ENCODE measurements around the gene AFF3. TPM values are rescaled to one million over a fixed set of nuclear protein-coding genes. Genes with fewer than 3 reads are reported as not detected.

The AFF3 gene
- total RNA-seq, 1 experiment from 2014 or later, result not detected

DNA sequence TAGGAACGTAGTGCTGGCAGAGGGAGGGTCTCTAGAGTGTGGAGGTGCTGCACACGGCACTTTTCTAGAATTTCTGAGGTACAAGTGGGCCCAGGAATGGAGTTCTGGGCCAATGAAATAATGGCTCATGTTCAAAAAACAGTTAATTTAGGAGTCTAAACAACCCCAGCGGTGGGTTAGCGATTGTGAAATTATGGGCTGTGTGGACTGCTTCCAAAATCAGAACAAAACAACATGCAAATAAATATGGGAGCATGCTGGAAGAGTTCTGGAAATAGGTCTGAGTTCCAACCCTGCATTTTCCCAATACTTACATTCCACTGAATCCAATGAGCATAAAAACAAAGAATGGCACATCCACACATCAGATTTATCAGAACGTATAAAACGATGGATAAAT, 317.6 kb downstream of the AFF3 start:
- DNase-seq, result no peak
- peaks cover 45% of the 10 kb centered on the region for H3K27me3 Mint-ChIP-seq (ENCODE audit: unreplicated experiment)
- no peak overlapping the region for H3K27ac Mint-ChIP-seq (ENCODE audit: unreplicated experiment)
- CTCF ChIA-PET, result no interaction called here
- no peaks in the 10 kb centered on the region for H3K9me3 Mint-ChIP-seq (ENCODE audit: low read depth, unreplicated experiment)
- intact Hi-C loops (cut with micrococcal nuclease; ENCODE audit: unreplicated experiment), result no loop called here
- TF ChIP-seq, protein P1, sequence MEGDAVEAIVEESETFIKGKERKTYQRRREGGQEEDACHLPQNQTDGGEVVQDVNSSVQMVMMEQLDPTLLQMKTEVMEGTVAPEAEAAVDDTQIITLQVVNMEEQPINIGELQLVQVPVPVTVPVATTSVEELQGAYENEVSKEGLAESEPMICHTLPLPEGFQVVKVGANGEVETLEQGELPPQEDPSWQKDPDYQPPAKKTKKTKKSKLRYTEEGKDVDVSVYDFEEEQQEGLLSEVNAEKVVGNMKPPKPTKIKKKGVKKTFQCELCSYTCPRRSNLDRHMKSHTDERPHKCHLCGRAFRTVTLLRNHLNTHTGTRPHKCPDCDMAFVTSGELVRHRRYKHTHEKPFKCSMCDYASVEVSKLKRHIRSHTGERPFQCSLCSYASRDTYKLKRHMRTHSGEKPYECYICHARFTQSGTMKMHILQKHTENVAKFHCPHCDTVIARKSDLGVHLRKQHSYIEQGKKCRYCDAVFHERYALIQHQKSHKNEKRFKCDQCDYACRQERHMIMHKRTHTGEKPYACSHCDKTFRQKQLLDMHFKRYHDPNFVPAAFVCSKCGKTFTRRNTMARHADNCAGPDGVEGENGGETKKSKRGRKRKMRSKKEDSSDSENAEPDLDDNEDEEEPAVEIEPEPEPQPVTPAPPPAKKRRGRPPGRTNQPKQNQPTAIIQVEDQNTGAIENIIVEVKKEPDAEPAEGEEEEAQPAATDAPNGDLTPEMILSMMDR (IDR thresholded peaks at IDR 0.05; ENCODE audit: unreplicated experiment), result no peak
- H3K4me1 Mint-ChIP-seq (ENCODE audit: low read depth, unreplicated experiment), result no peaks in the 10 kb centered on the region
- H3K36me3 Mint-ChIP-seq (ENCODE audit: insufficient read depth, unreplicated experiment), result no peaks in the 10 kb centered on the region
- H3K4me3 Mint-ChIP-seq (ENCODE audit: low read depth, unreplicated experiment), result no peak overlapping the region
- BruUV-seq (replicated peaks), result no TSS peak

DNA sequence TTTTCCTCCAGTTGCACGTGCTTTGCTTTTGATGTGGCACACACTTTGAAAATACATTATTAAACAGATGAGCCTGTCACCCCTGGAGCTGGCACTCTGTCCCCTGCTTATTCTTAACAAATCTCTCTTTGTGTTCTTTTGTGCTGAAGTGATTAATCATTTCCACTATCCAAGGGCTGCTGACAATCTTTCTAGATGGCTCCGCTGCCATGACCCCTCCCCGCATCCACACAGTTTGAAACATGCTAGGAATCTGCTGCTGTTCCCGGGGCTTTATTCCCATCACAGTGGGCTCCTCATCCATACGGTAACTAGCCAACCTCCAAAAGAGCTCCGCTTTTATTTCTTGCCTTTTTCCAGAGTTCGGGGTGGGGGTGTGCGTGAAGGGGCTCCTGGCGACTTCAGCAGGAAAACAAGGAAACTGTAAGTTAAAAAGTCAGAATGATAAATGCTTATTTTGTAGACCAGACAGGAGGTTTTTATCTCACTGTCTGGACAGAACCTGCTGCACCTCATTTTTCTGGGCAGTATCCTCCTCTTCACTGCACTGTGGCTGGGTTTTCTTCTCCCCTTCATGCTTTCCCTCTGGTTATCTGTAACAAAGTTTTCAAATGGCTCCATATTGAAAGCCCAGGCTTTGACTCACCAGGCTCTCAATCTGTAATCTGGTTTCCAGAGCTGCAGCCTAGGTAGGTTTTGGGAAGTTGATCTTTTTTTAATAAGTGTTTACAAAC, 319.7 kb downstream of the AFF3 start:
- Mint-ChIP-seq H3K36me3 (ENCODE audit: insufficient read depth, unreplicated experiment) (no peaks in the 10 kb centered on the region), H3K27me3 (ENCODE audit: unreplicated experiment) (peaks cover 38% of the 10 kb centered on the region), H3K9me3 (ENCODE audit: low read depth, unreplicated experiment) (no peaks in the 10 kb centered on the region), H3K4me3 (ENCODE audit: low read depth, unreplicated experiment) (no peak overlapping the region), H3K27ac (ENCODE audit: unreplicated experiment) (no peak overlapping the region), H3K4me1 (ENCODE audit: low read depth, unreplicated experiment) (no peaks in the 10 kb centered on the region)
- no peak for DNase-seq
- intact Hi-C loops (cut with micrococcal nuclease; ENCODE audit: unreplicated experiment), result no loop called here
- CTCF ChIA-PET, result interaction anchor here (0.6 kb wide), 1 partner anchor 23 kb away, joined by 3 read pairs; no protein-coding TSS in a partner anchor
- BruUV-seq (replicated peaks), result no TSS peak
- TF ChIP-seq, protein P1 (IDR thresholded peaks at IDR 0.05; ENCODE audit: unreplicated experiment), result no peak

DNA sequence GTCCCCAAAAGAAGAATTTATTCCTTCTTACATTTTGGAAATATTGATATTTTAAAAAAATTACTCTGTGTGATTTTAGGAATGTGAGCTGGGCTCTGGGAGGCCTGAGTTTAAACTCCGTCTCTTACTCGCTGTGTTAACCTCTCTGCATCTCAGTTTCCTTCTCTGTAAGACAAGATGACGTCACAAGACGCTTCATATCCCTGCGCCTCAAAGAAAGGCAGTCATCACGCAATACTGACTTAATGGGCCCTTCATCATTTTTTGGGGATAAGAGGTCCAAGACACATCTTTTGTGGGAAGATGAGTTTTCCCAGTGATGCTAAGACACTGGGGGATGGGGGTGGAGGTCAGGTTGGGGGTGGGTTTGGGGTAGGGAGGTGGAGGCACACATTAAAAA, 320.4 kb downstream of the AFF3 start:
- peaks cover 38% of the 10 kb centered on the region for H3K27me3 Mint-ChIP-seq (ENCODE audit: unreplicated experiment)
- no peaks in the 10 kb centered on the region for H3K9me3 Mint-ChIP-seq (ENCODE audit: low read depth, unreplicated experiment)
- no peak overlapping the region for H3K27ac Mint-ChIP-seq (ENCODE audit: unreplicated experiment)
- CTCF ChIA-PET, result interaction anchor here (1.6 kb wide), 1 partner anchor 263 kb away, joined by 11 read pairs; no protein-coding TSS in a partner anchor
- no peaks in the 10 kb centered on the region for H3K4me1 Mint-ChIP-seq (ENCODE audit: low read depth, unreplicated experiment)
- intact Hi-C loops (cut with micrococcal nuclease; ENCODE audit: unreplicated experiment), result loop anchor here (1.0 kb wide), 2 partner anchors 96 to 263 kb away; no protein-coding TSS in a partner anchor
- TF ChIP-seq, protein P1 (IDR thresholded peaks at IDR 0.05; ENCODE audit: unreplicated experiment), result no peak
- H3K4me3 Mint-ChIP-seq (ENCODE audit: low read depth, unreplicated experiment), result no peak overlapping the region
- no peaks in the 10 kb centered on the region for H3K36me3 Mint-ChIP-seq (ENCODE audit: insufficient read depth, unreplicated experiment)
- BruUV-seq (replicated peaks), result no TSS peak
- DNase-seq, result no peak

DNA sequence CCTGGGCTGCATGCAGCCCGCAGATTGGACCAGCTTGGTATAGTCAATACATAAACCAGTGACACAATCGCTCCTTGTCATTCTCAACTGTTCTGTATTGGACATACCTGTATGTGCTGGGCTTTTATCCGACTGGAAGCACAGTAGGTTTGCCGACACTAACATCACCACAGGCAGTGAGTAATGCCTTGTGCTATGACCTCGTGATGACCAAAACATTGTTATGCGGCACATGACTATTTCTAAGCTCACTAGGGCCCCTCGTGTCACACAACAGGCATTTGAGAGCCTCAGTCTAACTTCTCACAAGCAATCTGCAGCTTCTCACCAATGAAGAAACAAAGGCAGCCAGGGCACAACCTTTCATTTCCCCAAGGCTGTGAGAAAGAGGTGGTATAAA, 320.8 kb downstream of the AFF3 start:
- H3K27ac Mint-ChIP-seq (ENCODE audit: unreplicated experiment), result no peak overlapping the region
- no peaks in the 10 kb centered on the region for H3K4me1 Mint-ChIP-seq (ENCODE audit: low read depth, unreplicated experiment)
- no peak for DNase-seq
- H3K27me3 Mint-ChIP-seq (ENCODE audit: unreplicated experiment), result peaks cover 38% of the 10 kb centered on the region
- intact Hi-C loops (cut with micrococcal nuclease; ENCODE audit: unreplicated experiment), result loop anchor here (1.0 kb wide), 2 partner anchors 95 to 262 kb away; no protein-coding TSS in a partner anchor
- BruUV-seq (replicated peaks), result no TSS peak
- H3K36me3 Mint-ChIP-seq (ENCODE audit: insufficient read depth, unreplicated experiment), result no peaks in the 10 kb centered on the region
- H3K9me3 Mint-ChIP-seq (ENCODE audit: low read depth, unreplicated experiment), result no peaks in the 10 kb centered on the region
- no peak overlapping the region for H3K4me3 Mint-ChIP-seq (ENCODE audit: low read depth, unreplicated experiment)
- CTCF ChIA-PET, result interaction anchor here (1.6 kb wide), 1 partner anchor 262 kb away, joined by 11 read pairs; no protein-coding TSS in a partner anchor
- TF ChIP-seq, protein P1 (IDR thresholded peaks at IDR 0.05; ENCODE audit: unreplicated experiment), result no peak

All from Calu3 (cell line).